SJCRH30 (cell line): ENCODE results near the gene SPATA6L. TPM values are rescaled to one million over a fixed set of nuclear protein-coding genes. Genes with fewer than 3 reads are reported as not detected.

ENCODE experiments used
- DNase-seq, 2 experiments: peaks; one replicate each; pipeline ENCODE4 v3.0.0-alpha.2; 2015 to 2020
- H3K27ac ChIP-seq: fragments of 250-450 bp; sonication (Bioruptor Pico); 2 replicates; pipeline ENCODE4 v1.5.1; 2020; ENCODE audit warnings: mild to moderate bottlenecking, moderate library complexity
- H3K27me3 ChIP-seq: fragments of 250-450 bp; sonication (Bioruptor Pico); 2 replicates; pipeline ENCODE4 v1.5.1; 2020; ENCODE audit warnings: mild to moderate bottlenecking, moderate library complexity
- H3K36me3 ChIP-seq: fragments of 250-450 bp; sonication (Bioruptor Pico); 2 replicates; pipeline ENCODE4 v1.5.1; 2020; ENCODE audit warnings: mild to moderate bottlenecking, moderate library complexity
- H3K4me1 ChIP-seq: fragments of 250-450 bp; sonication (Bioruptor Pico); 2 replicates; pipeline ENCODE4 v1.5.1; 2020; ENCODE audit warnings: mild to moderate bottlenecking, moderate library complexity
- H3K4me3 ChIP-seq: fragments of 250-450 bp; sonication (Bioruptor Pico); 2 replicates; pipeline ENCODE4 v1.5.1; 2020; ENCODE audit warnings: mild to moderate bottlenecking, moderate library complexity
- H3K9me3 ChIP-seq: fragments of 250-450 bp; sonication (Bioruptor Pico); replicated peaks from 2 replicates; pipeline ENCODE4 v1.5.1; 2020; ENCODE audit warnings: mild to moderate bottlenecking, moderate library complexity
- total RNA-seq: library from RNA; depleted of rRNA; stranded (reverse); fragments of >200 nt; shearing (Covaris generic); gene quantifications from 2 replicates; pipeline ENCODE4 v1.2.3, GENCODE V29; 2014

Gene SPATA6L
- total RNA-seq, 1 experiment from 2014 or later: not detected

- no peak for DNase-seq
- Histone ChIP-seq H3K27me3 (no peaks in the 10 kb centered on the region), H3K4me3 (no peak overlapping the region), H3K4me1 (no peaks in the 10 kb centered on the region), H3K36me3 (peaks cover 16% of the 10 kb centered on the region), H3K27ac (no peak overlapping the region), H3K9me3 (no peaks in the 10 kb centered on the region)
Measured at GRCh38 chr9:4686112-4686511, 19.8 kb upstream of the SPATA6L start.

GRCh38 chr9:4684820-4685219 lies 18.5 kb upstream of the SPATA6L start:
- Histone ChIP-seq H3K36me3 (peaks cover 8% of the 10 kb centered on the region), H3K4me1 (no peaks in the 10 kb centered on the region), H3K4me3 (no peak overlapping the region), H3K9me3 (no peaks in the 10 kb centered on the region), H3K27ac (no peak overlapping the region), H3K27me3 (no peaks in the 10 kb centered on the region)
- no peak for DNase-seq

- Histone ChIP-seq H3K36me3 (no peaks in the 10 kb centered on the region; the same call in 1 of the 2 replicates), H3K4me1 (no peaks in the 10 kb centered on the region), H3K4me3 (peak overlapping the region; percentile 67), H3K9me3 (no peaks in the 10 kb centered on the region), H3K27me3 (no peaks in the 10 kb centered on the region), H3K27ac (no peak overlapping the region; the same call in 1 of the 2 replicates)
- DNase-seq: no peak
Measured at GRCh38 chr9:4680750-4681149, 14.5 kb upstream of the SPATA6L start.

- H3K9me3 ChIP-seq: no peaks in the 10 kb centered on the region
- DNase-seq: no peak
- H3K27me3 ChIP-seq: no peaks in the 10 kb centered on the region
- no peaks in the 10 kb centered on the region for H3K4me1 ChIP-seq
- H3K27ac ChIP-seq: peak overlapping the region; percentile 81
- peak overlapping the region; percentile 67 for H3K4me3 ChIP-seq
- H3K36me3 ChIP-seq: no peaks in the 10 kb centered on the region
Measured at GRCh38 chr9:4680173-4680525, 13.9 kb upstream of the SPATA6L start.

- H3K27ac ChIP-seq: peak within 1 kb of the TSS; percentile 81
Measured at GRCh38 chr9:4679268-4680172, 13.2 kb upstream of the SPATA6L start, which contains the start of gene CDC37L1. TSS of gene CDC37L1 (plus strand) at chr9:4679569. CDS start at chr9:4679768, 199 bp downstream.

GRCh38 chr9:4678679-4679267 lies 12.5 kb upstream of the SPATA6L start:
- Histone ChIP-seq H3K4me3 (peak overlapping the region; percentile 67), H3K9me3 (no peaks in the 10 kb centered on the region), H3K36me3 (no peaks in the 10 kb centered on the region), H3K27me3 (no peaks in the 10 kb centered on the region), H3K4me1 (no peaks in the 10 kb centered on the region), H3K27ac (peak overlapping the region; percentile 81)
- peak in 1 of 2 experiments; percentile 45 for DNase-seq

More at GRCh38 chr9:4679268-4680172, 13.2 kb upstream of the SPATA6L start, which contains the start of gene CDC37L1:
- Histone ChIP-seq H3K36me3 (no peaks in the 10 kb centered on the region), H3K27me3 (no peaks in the 10 kb centered on the region), H3K4me3 (peak within 1 kb of the TSS; percentile 67), H3K9me3 (no peaks in the 10 kb centered on the region), H3K4me1 (no peaks in the 10 kb centered on the region)
- DNase-seq: peak; percentile 92 to 93

- no peaks in the 10 kb centered on the region for H3K9me3 ChIP-seq
- no peaks in the 10 kb centered on the region for H3K27me3 ChIP-seq
- no peak overlapping the region for H3K4me3 ChIP-seq
- no peak for DNase-seq
- H3K27ac ChIP-seq: no peak overlapping the region
- H3K4me1 ChIP-seq: no peaks in the 10 kb centered on the region
- H3K36me3 ChIP-seq: no peaks in the 10 kb centered on the region
Measured at GRCh38 chr9:4677392-4677791, 11.1 kb upstream of the SPATA6L start.

- Histone ChIP-seq H3K27ac (no peak overlapping the region), H3K36me3 (no peaks in the 10 kb centered on the region), H3K9me3 (no peaks in the 10 kb centered on the region), H3K4me1 (no peaks in the 10 kb centered on the region), H3K4me3 (no peak overlapping the region), H3K27me3 (no peaks in the 10 kb centered on the region)
- no peak for DNase-seq
Measured at GRCh38 chr9:4674783-4675182, 8.5 kb upstream of the SPATA6L start.

- no peak for DNase-seq
- Histone ChIP-seq H3K27me3 (no peaks in the 10 kb centered on the region), H3K27ac (no peak overlapping the region), H3K36me3 (no peaks in the 10 kb centered on the region), H3K4me1 (no peaks in the 10 kb centered on the region), H3K4me3 (no peak overlapping the region), H3K9me3 (no peaks in the 10 kb centered on the region)
Measured at GRCh38 chr9:4671737-4672136, 5.5 kb upstream of the SPATA6L start.

GRCh38 chr9:4670591-4670990 lies 4.3 kb upstream of the SPATA6L start:
- Histone ChIP-seq H3K36me3 (no peaks in the 10 kb centered on the region), H3K4me3 (no peak overlapping the region), H3K27me3 (no peaks in the 10 kb centered on the region), H3K27ac (no peak overlapping the region), H3K4me1 (no peaks in the 10 kb centered on the region), H3K9me3 (no peaks in the 10 kb centered on the region)
- no peak for DNase-seq

- Histone ChIP-seq H3K4me1 (no peaks in the 10 kb centered on the region), H3K4me3 (no peak overlapping the region), H3K9me3 (no peaks in the 10 kb centered on the region), H3K27ac (no peak overlapping the region), H3K36me3 (no peaks in the 10 kb centered on the region), H3K27me3 (no peaks in the 10 kb centered on the region)
- DNase-seq: no peak
Measured at GRCh38 chr9:4669890-4670289, 3.6 kb upstream of the SPATA6L start.

- Histone ChIP-seq H3K27ac (no peak overlapping the region), H3K36me3 (no peaks in the 10 kb centered on the region), H3K4me3 (no peak overlapping the region), H3K27me3 (no peaks in the 10 kb centered on the region), H3K9me3 (no peaks in the 10 kb centered on the region), H3K4me1 (no peaks in the 10 kb centered on the region)
- no peak for DNase-seq
Measured at GRCh38 chr9:4668604-4669003, 2.3 kb upstream of the SPATA6L start.

GRCh38 chr9:4667681-4668080 lies 1.4 kb upstream of the SPATA6L start:
- Histone ChIP-seq H3K4me1 (no peaks in the 10 kb centered on the region), H3K4me3 (no peak overlapping the region), H3K27ac (no peak overlapping the region), H3K36me3 (no peaks in the 10 kb centered on the region), H3K27me3 (no peaks in the 10 kb centered on the region), H3K9me3 (no peaks in the 10 kb centered on the region)
- DNase-seq: no peak

GRCh38 chr9:4665357-4665756 lies 923 bp downstream of the SPATA6L start:
- H3K4me3 ChIP-seq: no peak overlapping the region
- H3K4me1 ChIP-seq: no peaks in the 10 kb centered on the region
- no peak for DNase-seq
- no peak overlapping the region for H3K27ac ChIP-seq
- H3K36me3 ChIP-seq: no peaks in the 10 kb centered on the region
- H3K27me3 ChIP-seq: no peaks in the 10 kb centered on the region
- no peaks in the 10 kb centered on the region for H3K9me3 ChIP-seq

- no peaks in the 10 kb centered on the region for H3K4me1 ChIP-seq
- H3K27ac ChIP-seq: no peak overlapping the region
- no peaks in the 10 kb centered on the region for H3K9me3 ChIP-seq
- no peaks in the 10 kb centered on the region for H3K27me3 ChIP-seq
- no peak overlapping the region for H3K4me3 ChIP-seq
- H3K36me3 ChIP-seq: no peaks in the 10 kb centered on the region
- DNase-seq: no peak
Measured at GRCh38 chr9:4663956-4664355, 2.3 kb downstream of the SPATA6L start.
